SK-N-SH treated with all-trans-retinoic acid at 6 μM for 48 hours (cell line): ENCODE results near the gene OSBPL5.

Experiments used
- ATAC-seq: fragments of 200-7000 bp; cut with Tn5 transposase; 3 replicates; pipeline ENCODE4 v1.9.1; 2020; ENCODE audit warnings: mild to moderate bottlenecking, moderate library complexity
- ARNTL ChIP-seq: fragments of 450-650 bp; formaldehyde crosslinking; IDR thresholded peaks from 2 replicates; pipeline ENCODE4 v1.5.0; 2020; ENCODE audit warnings: low read depth, mild to moderate bottlenecking, moderate library complexity, borderline replicate concordance
- BACH2 ChIP-seq: fragments of 250-450 bp; sonication (Bioruptor Pico); IDR thresholded peaks from 2 replicates; pipeline ENCODE4 v1.9.0; 2021; ENCODE audit warnings: mild to moderate bottlenecking, borderline replicate concordance
- CREB5 ChIP-seq: fragments of 250-450 bp; sonication (Bioruptor Pico); IDR thresholded peaks from 2 replicates; pipeline ENCODE4 v1.5.1; 2020; ENCODE audit warnings: low read depth, mild to moderate bottlenecking, moderate library complexity
- CSDC2 ChIP-seq: fragments of 250-450 bp; sonication (Bioruptor Pico); IDR thresholded peaks from 2 replicates; pipeline ENCODE4 v1.5.0; 2020; ENCODE audit warnings: mild to moderate bottlenecking, moderate library complexity
- CSRNP3 ChIP-seq: fragments of 250-450 bp; sonication (Bioruptor Pico); IDR thresholded peaks from 2 replicates; pipeline ENCODE4 v1.5.1; 2021; ENCODE audit warnings: mild to moderate bottlenecking, moderate library complexity
- ESRRG ChIP-seq: fragments of 250-450 bp; sonication (Bioruptor Pico); IDR thresholded peaks from 2 replicates; pipeline ENCODE4 v1.6.1; 2021; ENCODE audit warnings: mild to moderate bottlenecking
- GLIS3 ChIP-seq: fragments of 250-450 bp; sonication (Bioruptor Pico); IDR thresholded peaks from 2 replicates; pipeline ENCODE4 v1.5.0; 2020; ENCODE audit warnings: mild to moderate bottlenecking, moderate library complexity
- ISL1 ChIP-seq: fragments of 250-450 bp; sonication (Bioruptor Pico); IDR thresholded peaks from 2 replicates; pipeline ENCODE4 v2.1.2; 2022; ENCODE audit warnings: mild to moderate bottlenecking, moderate library complexity
- OSR1 ChIP-seq: fragments of 250-450 bp; sonication (Bioruptor Pico); IDR thresholded peaks from 2 replicates; pipeline ENCODE4 v1.8.0; 2022; ENCODE audit warnings: moderate library complexity, mild to moderate bottlenecking, inconsistent platforms
- PATZ1 ChIP-seq: fragments of 250-450 bp; sonication (Bioruptor Pico); IDR thresholded peaks from 2 replicates; pipeline ENCODE4 v1.8.0; 2020; ENCODE audit warnings: mild to moderate bottlenecking, moderate library complexity, borderline replicate concordance
- POU6F1 ChIP-seq: fragments of 250-450 bp; sonication (Bioruptor Pico); IDR thresholded peaks from 2 replicates; pipeline ENCODE4 v1.8.0; 2021; ENCODE audit warnings: low read depth, mild to moderate bottlenecking, moderate library complexity, borderline replicate concordance
- PPARA ChIP-seq: fragments of 250-450 bp; sonication (Bioruptor Pico); IDR thresholded peaks from 2 replicates; pipeline ENCODE4 v1.5.0; 2020; ENCODE audit warnings: mild to moderate bottlenecking, borderline replicate concordance
- RARB ChIP-seq: fragments of 250-450 bp; sonication (Bioruptor Pico); IDR thresholded peaks from 2 replicates; pipeline ENCODE4 v1.8.0; 2021; ENCODE audit warnings: mild to moderate bottlenecking, moderate library complexity
- SNAI2 ChIP-seq: fragments of 250-450 bp; sonication (Bioruptor Pico); IDR thresholded peaks from 2 replicates; pipeline ENCODE4 v1.5.0; 2020; ENCODE audit warnings: mild to moderate bottlenecking, moderate library complexity
- TCF4 ChIP-seq: fragments of 250-450 bp; sonication (Bioruptor Pico); IDR thresholded peaks from 2 replicates; pipeline ENCODE4 v1.8.0; 2021; ENCODE audit warnings: mild to moderate bottlenecking, moderate library complexity, borderline replicate concordance
- TOX ChIP-seq: fragments of 250-450 bp; sonication (Bioruptor Pico); IDR thresholded peaks from 2 replicates; pipeline ENCODE4 v1.8.0; 2021; ENCODE audit warnings: mild to moderate bottlenecking, moderate library complexity, borderline replicate concordance
- ZC3H10 ChIP-seq: fragments of 250-450 bp; sonication (Bioruptor Pico); IDR thresholded peaks from 2 replicates; pipeline ENCODE4 v1.5.1; 2021; ENCODE audit warnings: mild to moderate bottlenecking, moderate library complexity
- ZFP3 ChIP-seq: fragments of 250-450 bp; sonication (Bioruptor Pico); IDR thresholded peaks from 2 replicates; pipeline ENCODE4 v1.5.0; 2020; ENCODE audit warnings: mild to moderate bottlenecking, moderate library complexity
- ZFP30 ChIP-seq: fragments of 450-650 bp; formaldehyde crosslinking; IDR thresholded peaks from 2 replicates; pipeline ENCODE4 v1.5.0; 2022; ENCODE audit warnings: mild to moderate bottlenecking, moderate library complexity
- ZNF565 ChIP-seq: fragments of 450-650 bp; formaldehyde crosslinking; conservative IDR thresholded peaks from 2 replicates; pipeline ENCODE4 v1.5.0; 2020; ENCODE audit warnings: low read depth, mild to moderate bottlenecking, moderate library complexity
- ZNF70 ChIP-seq: fragments of 450-650 bp; formaldehyde crosslinking; IDR thresholded peaks from 2 replicates; pipeline ENCODE4 v1.5.0; 2020; ENCODE audit warnings: mild to moderate bottlenecking, moderate library complexity

The OSBPL5 gene

GRCh38 chr11:3042496-3043314 is 122.4 kb downstream of the OSBPL5 start:
- ATAC-seq = peak; percentile 19
- TF ChIP-seq ZFP30 (CRISPR knock-in tag) (no peak), ESRRG (CRISPR knock-in tag) (no peak), ARNTL (CRISPR knock-in tag) (no peak), ISL1 (no peak), RARB (CRISPR knock-in tag) (no peak), ZNF565 (CRISPR knock-in tag) (no peak), SNAI2 (CRISPR knock-in tag) (no peak), ZFP3 (no peak)

- no peak for ATAC-seq
- TF ChIP-seq PPARA (CRISPR knock-in tag) (no peak), ZFP3 (no peak), ZNF70 (CRISPR knock-in tag) (no peak), CSDC2 (CRISPR knock-in tag) (no peak), POU6F1 (CRISPR knock-in tag) (no peak), ISL1 (no peak), ESRRG (CRISPR knock-in tag) (no peak), ARNTL (CRISPR knock-in tag) (no peak)
These were observed 123.2 kb downstream of the OSBPL5 start for GRCh38 chr11:3041699-3042441.

- no peak for ATAC-seq
- no peak for TF ChIP-seq CREB5
- TF ChIP-seq ISL1 = no peak
- no peak for TF ChIP-seq ARNTL (CRISPR knock-in tag)
- no peak for TF ChIP-seq BACH2 (CRISPR knock-in tag)
- TF ChIP-seq POU6F1 (CRISPR knock-in tag) = no peak
- no peak for TF ChIP-seq CSDC2 (CRISPR knock-in tag)
- TF ChIP-seq PPARA (CRISPR knock-in tag) = no peak
- no peak for TF ChIP-seq OSR1
- TF ChIP-seq TCF4 (CRISPR knock-in tag) = no peak
- TF ChIP-seq ESRRG (CRISPR knock-in tag) = no peak
- TF ChIP-seq ZNF70 (CRISPR knock-in tag) = no peak
- no peak for TF ChIP-seq GLIS3 (CRISPR knock-in tag)
- no peak for TF ChIP-seq PATZ1 (CRISPR knock-in tag)
- no peak for TF ChIP-seq ZC3H10 (CRISPR knock-in tag)
- no peak for TF ChIP-seq ZNF565 (CRISPR knock-in tag)
- no peak for TF ChIP-seq CSRNP3 (CRISPR knock-in tag)
- no peak for TF ChIP-seq TOX (CRISPR knock-in tag)
- no peak for TF ChIP-seq ZFP30 (CRISPR knock-in tag)
- TF ChIP-seq RARB (CRISPR knock-in tag) = no peak
- no peak for TF ChIP-seq ZFP3
These were observed 124.2 kb downstream of the OSBPL5 start for GRCh38 chr11:3040881-3041280.
